Stimulated activated CD4-positive, alpha-beta T cell treated with anti-CD3 and anti-CD28 coated beads, Interleukin-1b, Interleukin-23, amount 100 ng/mL, for 24 hours (primary cell): ENCODE results near the gene APBB1.

Experiments
- DNase-seq, 4 experiments: peaks; one replicate each; pipeline ENCODE4 v3.0.0-alpha.2; 2020; ENCODE audit warnings: low read depth in 4 of 4, low spot score in 1 of 4

The APBB1 gene

DNA sequence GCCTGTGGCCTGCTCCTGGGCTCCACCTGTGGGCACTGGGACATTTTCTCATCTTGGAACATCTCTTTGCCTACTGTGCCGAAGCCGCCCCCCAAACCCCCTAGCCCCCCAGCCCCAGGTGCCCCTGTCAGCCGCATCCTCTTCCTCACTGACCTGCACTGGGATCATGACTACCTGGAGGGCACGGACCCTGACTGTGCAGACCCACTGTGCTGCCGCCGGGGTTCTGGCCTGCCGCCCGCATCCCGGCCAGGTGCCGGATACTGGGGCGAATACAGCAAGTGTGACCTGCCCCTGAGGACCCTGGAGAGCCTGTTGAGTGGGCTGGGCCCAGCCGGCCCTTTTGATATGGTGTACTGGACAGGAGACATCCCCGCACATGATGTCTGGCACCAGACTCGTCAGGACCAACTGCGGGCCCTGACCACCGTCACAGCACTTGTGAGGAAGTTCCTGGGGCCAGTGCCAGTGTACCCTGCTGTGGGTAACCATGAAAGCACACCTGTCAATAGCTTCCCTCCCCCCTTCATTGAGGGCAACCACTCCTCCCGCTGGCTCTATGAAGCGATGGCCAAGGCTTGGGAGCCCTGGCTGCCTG is 27.3 kb downstream of the APBB1 start:
- no peak for DNase-seq

DNA sequence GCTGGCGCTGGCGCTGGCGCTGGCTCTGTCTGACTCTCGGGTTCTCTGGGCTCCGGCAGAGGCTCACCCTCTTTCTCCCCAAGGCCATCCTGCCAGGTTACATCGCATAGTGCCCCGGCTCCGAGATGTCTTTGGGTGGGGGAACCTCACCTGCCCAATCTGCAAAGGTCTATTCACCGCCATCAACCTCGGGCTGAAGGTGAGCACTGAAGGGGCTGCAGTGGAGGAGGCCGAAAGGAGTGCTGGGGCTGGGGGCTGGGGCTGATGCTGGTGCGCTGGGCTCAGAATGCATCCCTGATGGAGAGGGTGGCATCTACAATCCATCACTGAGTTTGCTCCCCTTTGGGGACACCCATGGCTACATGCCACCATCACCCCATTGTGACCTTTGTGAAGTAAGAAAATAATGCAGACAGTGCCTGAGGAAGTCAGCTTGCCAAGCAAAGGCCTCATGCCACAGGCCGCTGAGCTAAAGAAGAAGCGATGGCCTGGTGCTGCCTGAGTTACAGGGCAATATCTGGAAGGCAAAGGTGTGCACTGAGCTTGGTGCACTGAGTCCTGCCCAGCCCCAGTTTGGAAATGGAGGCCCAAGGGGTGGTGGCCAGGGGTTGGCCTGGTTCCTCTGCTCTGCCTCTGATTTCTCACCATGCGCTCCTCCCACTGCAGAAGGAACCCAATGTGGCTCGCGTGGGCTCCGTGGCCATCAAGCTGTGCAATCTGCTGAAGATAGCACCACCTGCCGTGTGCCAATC is 28.0 kb downstream of the APBB1 start:
- no peak for DNase-seq

DNA sequence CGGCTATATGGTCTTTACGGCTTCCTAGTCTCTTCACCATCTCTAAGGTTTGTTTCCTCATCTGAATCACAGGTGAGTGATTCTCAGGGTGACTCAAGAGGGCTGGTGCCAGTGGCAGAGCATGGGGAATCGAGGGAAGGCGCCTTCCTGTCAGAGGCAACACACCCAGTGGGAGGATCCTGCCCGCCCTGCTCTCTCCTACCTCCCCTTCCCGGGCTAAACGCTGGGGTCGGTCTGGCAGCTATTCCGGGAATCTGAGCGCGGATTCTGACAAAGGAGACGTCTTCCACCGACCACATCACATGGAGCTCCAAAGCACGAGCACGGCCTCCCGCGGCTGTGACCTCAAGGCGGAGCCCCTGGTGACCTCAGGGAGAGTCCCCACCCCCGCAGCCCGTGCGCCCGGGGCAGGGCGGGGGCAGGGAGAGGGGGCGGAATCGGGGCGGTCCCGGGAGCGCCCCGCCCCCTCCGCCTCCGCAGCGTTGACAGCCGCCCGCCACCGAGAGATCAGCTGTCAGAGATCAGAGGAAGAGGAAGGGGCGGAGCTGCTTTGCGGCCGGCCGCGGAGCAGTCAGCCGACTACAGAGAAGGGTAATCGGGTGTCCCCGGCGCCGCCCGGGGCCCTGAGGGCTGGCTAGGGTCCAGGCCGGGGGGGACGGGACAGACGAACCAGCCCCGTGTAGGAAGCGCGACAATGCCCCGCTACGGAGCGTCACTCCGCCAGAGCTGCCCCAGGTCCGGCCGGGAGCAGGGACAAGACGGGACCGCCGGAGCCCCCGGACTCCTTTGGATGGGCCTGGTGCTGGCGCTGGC is 28.8 kb downstream of the APBB1 start, which contains the start of gene SMPD1:
SMPD1 (plus strand) TSS at position 570 of the 813 bp plus-strand sequence; CDS start at position 695, 125 bp downstream.
- peak; percentile 79 to 91 (median 88) for DNase-seq

DNA sequence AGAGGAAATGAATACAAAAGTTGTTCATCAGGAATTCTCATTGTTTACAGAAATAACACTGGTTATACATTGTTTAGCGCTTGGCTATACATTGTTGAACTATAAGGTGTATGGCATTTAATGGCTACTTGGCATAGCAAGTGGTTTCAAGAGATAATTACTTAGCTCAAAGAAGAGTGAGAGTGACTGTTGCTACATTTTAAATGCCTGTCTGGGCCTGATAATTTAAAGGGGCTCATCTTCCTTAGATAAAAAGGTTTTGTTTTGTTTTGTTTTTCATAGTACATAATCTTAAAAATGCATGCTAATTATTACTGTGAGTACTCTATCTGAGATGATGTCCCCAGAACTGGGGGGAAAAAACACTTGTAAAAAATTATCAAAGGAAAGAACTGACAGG is 30.1 kb downstream of the APBB1 start:
- no peak for DNase-seq

DNA sequence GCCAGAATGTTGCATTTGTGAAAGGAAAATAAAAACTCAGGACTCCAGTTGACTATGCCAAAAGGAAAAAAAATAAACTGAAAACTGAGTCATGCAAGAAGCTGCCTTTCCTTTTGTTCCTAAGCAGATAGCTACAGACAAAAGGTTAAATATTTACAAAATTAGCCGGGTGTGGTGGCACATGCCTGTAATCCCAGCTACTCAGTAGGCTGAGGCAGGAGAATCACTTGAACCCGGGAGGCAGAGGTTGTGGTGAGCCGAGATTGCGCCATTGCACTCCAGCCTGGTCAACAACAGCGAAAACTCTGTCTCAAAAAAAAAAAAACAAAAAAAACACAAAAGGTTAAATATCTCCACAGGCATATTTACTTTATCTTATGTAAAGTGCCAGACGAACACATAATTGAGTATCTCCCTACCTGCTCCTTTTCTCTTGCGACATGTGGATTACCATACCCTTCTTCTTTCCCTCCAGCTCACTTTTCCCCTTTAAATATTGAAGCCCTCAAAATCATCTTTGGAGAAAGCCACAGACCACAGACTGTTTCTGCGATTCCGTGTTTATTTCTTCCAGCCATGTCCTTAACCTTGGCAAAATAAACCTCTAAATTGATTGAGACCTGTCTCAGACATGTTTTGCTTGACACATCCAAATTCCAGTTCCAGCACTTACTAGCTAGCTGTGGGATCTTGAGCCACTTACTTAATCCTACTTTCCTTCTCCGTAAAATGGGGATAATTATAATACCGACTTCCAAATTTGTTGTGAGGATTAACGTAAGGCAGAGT is 30.9 kb downstream of the APBB1 start:
- DNase-seq = no peak

DNA sequence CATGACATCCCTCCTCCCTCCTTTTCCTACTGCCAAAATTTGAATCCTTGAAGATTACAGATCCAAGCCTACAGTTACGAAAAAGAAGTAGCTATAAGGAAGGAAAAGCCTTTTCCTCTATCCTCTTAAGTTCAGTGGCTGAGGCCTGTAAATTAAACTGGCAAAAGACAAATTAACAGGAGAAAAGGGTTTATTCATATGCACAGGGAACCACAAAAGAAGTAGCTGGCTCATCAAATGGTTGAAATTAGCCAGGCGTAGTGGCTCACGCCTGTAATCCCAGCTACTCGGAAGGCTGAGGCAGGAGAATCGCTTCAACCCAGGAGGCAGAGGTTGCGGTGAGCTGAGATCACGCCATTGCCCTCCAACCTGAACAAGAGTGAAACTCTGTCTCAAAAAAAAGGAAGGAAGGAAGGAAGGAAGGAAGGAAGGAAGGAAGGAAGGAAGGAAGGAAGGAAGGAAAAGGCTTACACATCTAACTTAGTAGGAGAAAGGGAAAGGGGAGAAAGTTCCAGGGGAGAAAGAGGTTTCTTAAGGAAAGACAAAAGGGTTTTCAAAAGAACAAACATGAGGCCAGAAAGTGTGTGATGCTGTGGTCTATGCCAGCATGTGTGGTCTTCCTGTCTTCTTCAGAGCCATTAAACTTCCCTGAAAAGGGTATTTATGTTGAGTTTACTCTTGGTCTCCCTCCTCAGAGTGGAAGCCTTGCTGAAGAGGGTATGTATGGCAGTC is 33.7 kb downstream of the APBB1 start:
- no peak for DNase-seq

DNA sequence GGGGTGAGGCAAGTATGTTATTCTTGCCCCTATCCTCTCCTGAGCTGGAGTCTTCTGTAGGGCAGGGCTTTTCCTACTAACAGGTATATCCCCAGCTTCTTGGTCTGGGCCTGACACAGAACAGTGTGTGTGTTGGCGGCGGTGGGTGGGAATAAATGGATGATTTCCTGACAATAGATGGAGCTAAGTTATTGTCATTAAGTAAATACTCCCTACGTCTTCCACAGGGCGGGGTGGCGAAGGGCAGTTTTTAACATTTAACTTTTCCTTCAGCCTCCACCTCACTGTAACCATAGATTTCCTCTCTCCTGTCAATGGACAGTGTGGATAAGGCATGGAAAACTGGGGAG is 40.3 kb downstream of the APBB1 start:
- no peak for DNase-seq

DNA sequence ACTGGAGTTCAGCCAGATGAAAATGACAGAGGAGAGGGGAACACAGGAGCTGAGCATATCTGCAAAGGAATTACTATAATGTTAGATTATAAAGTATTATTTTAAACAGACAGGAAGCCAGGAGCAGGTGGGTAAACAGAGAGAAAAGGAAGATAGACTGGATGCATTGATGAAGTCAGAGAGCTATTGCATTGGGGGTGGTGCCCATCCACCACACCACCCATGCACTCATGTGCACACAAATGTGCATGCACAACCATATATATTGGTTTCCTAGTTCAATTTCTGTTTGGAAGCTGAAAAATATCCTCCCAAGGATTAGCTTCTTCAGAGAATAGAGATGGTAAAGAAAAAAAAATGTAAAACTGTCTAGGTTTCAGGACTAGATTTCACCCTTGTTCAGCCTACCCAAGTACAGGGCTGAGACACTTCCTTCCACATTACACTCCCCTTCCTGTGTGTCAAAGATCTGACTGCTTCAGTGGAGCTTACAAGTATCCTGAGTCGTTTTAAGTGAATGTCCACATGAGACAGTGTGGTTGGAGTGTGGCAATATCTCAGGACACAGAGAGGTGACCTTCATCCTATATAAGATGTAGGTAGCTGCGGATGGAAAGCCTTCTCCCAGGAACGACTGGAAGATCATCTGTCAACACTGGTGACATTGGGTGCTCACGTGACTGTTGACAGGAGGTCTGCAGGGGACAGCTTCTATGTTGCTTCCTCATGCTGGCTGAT is 40.8 kb downstream of the APBB1 start:
- no peak for DNase-seq

DNA sequence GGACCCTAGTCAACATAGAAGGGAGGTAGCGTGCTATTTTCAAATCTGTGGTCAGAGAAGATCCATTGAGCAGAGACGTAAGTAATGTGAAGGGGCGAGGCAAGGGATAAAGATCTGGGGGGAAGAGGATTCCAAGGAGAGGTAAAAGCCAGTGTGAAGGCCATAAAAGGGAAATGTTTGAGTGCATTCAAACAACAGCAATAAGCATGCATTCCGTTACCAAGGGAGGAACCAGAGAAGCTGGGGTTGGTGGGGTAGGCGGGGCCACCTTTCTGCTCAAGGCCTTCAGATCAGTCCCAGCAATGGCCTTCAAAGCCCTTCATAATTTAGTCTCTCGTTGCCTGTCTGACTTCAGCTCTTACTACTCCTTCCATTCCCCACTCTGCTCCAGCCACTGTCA is 47.1 kb downstream of the APBB1 start:
- no peak for DNase-seq

DNA sequence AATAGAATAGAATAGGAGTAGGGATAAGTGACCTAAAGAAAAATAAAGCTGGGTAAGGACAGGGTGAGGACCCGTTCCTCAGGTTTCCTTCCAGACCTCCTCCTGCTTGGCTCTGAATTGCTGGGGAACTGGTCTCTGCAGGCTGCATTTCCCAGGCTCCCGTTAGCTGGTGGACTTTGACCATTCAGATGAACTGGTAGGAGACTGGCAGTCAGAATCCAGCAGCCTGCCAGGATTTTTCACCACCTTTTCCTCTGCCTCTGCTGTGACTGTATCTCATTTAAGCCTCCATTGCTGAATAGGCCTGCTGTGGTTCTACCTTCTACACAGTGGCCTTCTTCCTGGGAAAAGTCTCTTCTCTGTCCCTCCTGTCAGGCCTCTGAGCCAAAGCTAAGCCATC is 53.2 kb downstream of the APBB1 start:
- DNase-seq = no peak

DNA sequence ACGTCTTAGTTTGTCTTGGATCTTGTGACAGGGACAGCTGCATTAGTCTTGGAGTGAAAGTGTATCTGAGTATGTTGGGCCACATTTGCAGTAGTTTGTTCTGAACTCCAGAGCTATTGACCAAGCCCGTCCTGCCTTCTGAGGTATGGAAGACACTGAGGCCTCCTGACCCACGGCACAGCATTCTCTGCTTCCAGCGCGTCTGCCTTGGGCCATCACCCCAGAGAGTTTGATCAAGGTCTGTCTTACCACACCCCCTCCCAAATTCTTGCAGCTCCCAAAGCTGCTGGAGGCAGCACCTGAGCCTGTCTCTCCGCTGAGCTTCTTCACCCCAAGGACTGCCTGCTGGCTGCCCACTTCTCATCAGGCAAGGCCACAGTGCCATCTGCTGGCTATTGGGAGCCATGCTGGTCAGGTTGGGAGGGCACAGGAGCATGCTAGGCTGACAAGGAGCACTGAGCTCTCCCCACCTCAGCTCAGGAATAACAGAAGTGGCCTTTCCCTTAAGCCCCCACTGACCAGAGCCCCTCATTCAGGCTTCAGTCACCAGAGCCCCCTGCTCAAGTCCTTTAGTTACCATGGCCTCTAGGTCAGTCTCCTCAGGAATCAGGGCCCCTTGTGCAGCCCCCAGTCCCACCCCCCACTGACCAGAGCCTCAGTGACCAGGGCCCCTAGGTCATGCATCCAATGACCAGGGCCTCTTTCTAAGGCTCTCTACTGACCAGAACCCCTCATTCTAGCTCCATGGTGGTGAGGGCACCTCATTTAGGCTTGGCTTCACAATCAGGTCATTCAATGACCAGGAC is 55.8 kb downstream of the APBB1 start:
- DNase-seq = peak; percentile 41 to 59 (median 48)

DNA sequence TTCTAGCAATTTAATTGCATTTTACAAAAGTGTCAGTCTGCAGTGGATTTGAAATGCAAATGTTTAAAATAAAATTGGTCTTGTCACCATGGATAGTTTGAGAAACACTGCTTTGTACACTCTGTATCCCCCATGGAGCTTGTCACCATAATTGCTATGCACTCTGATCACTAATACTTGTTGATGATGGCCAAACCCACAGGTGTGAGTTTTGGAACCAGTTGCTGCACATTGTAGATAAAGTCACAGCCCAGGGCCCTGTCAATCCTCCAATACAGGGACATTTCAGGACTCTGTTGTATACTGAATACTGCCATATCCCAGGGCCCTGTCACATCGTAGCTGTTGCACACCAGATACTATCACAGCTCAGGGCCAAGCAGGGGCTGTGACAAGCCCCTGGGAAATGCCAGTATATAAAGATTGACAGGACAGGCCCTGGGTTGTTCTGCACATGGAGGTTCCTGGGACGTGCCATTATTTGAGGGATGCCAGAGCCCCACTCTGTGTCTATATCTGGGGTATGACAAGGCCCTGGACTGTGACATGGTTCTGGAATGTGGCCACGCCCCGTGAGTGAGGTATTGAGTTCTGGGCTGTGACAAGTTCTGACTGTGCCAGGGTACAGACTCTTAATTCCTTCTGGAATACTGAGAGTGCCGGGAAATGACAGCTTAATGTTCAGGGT is 56.6 kb downstream of the APBB1 start:
- DNase-seq = no peak

DNA sequence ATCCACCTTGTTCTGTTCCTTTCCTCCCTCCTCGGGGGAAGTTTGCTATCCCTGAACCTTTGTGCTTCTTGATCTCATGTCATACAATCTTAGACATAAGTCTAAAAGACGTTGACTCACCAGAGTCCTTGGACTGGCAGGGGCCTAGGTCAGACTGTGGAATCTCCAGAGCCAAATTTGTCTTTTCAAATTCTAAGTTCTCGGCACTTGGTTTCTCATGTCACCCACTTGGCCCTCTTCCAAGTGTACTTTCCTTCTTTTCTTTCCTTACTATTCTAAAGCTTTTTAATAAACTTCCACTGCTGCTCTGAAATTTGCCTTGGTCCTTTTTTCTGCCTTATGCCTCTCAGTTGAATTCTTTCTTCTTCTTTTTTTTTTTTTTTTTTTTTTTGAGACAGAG is 58.7 kb downstream of the APBB1 start:
- DNase-seq = no peak

DNA sequence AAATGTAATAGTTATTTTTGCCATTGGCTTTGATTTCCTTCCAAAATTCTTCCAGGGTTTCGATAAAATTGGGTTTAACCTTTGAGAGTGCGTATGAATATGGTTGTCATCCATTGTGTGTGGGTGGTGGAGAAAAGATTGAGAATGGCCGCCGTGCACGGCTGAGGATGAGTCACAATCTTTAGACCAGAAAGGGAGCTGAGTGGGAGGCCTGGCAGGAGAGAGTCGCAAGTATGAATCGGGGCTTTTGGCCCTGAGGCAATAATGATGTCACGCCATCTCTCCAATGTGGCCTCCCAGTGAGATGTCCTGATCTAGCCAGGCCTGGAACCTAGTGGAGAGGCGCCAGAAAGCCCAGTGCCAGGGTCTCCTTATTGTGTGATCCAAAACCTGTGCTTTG is 61.7 kb downstream of the APBB1 start:
- DNase-seq = peak in 1 of 4 experiments; percentile 34

DNA sequence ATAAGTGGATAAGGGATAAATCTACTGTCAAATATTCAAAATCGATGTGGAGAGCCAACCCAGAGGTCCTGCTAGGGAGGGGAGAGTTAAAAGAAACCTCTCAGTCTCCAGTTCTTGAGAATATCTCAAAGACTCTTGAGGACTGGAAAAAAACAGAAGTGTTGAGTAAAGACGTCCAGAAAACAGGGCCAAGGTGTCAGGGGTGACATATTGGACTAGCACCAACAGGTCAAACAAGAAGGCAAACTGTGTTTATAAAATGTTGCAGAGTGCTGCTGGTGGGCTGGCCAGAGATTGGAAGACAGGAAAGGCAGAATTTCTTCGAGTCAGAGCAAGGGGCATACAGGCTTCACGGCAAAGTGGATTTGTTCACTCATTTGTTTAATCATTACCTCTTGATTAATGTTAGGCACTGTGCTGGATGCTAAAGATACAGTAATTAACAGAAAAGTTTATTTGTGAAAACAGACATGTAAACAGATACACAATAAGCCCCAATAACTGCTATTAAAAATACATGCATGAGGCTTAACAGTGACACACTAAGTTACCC is 62.3 kb downstream of the APBB1 start:
- no peak for DNase-seq

DNA sequence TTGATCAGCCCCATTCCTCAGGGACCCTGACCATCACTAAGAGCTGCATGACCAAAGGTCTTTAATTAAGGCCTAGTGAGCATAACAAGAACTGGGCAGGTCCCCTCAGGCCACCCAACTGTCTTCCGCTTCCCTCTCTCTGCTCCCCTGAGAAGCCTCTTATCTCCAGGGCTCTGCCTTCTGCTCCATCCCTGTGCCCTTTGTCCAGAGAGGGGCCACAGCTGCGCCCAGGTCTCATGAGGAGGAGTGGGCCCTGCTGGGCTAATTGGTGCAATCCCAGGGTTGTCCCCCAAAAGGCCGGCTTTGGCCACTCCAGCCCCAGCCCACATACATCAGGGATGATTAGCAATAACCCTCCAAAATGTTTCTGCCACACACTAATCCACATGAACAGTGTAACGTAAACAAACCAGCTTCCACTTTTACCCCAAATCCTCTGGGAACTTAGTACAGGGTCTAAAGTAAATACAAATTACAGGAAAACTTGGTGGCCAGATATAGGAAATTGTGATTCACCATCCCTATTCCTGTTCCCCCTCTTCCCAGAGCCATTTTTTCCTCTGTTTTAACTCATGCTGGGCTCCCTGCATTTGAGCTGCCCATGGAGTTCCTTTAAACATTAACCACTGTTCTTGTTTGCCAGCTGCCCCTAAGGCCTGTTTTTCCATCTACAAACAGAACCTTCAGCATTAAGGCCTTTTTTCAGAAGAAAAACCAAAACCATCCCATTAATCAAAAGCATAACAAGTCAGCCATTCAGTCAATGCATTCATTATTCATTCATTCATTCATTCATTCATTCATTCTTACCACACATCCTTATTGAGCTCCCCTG is 64.0 kb downstream of the APBB1 start:
- DNase-seq = no peak

DNA sequence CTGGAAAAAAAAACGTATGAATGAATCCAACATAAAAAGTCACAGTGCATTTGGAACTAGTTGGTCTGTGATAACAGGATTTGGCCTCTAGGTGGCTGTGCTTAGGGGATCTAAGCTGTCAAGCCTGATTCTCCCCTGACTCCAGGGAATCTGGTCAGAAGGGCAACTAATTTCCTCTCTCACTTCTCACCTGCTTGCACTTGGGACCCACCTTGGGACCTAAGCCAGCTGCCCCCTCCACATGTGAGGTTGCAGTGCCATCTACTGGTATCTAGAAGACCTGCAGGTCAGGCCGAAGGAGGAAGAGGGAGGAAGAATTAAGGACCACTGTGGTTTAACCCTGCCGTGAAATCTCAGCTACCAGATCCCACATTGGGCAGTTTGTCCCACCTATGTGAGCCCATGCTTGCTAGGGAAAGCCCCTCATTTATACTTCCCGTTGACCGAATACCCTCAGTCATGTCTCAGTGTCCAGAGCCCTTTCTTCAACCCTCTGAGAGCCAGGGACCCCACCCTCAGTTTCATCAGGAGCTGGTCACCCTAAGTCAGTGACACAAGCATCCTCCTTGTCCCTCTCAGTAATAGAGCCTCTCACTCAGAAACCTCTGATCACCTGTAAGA is 65.4 kb downstream of the APBB1 start:
- peak; percentile 28 to 38 (median 30) for DNase-seq
